Activated CD8-positive, alpha-beta T cell treated with anti-CD3 and anti-CD28 coated beads, Interleukin-2, amount 10 ng/mL, durations not matched to agents 7 days and 5 days (primary cell): Measurements from ENCODE around the gene PON3. TPM values are rescaled to one million over a fixed set of nuclear protein-coding genes. Genes with fewer than 3 reads are reported as not detected.

ENCODE experiments used
- ATAC-seq: fragments of 150-1000 bp; cut with Tn5 transposase; one replicate; pipeline ENCODE4 v1.10.0; 2021; ENCODE audit warnings: moderate library complexity
- CTCF ChIA-PET: fragments of 350-600 bp; sonication (Branson Sonifier 250); formaldehyde crosslinking; loops from one replicate; lab custom pipeline; 2021; ENCODE audit warnings: antibody characterized with exemption; lab: Charles Lee
- POLR2A ChIA-PET: fragments of 350-600 bp; sonication (Branson Sonifier 250); formaldehyde crosslinking; loops from one replicate; lab custom pipeline; 2021; ENCODE audit warnings: antibody characterized with exemption; lab: Charles Lee
- DNase-seq: peaks from one replicate; pipeline ENCODE4 v3.0.0-alpha.2; 2020
- H3K27ac Mint-ChIP-seq: one replicate; pipeline ENCODE4 v1.8.0; 2021; ENCODE audit warnings: mild to moderate bottlenecking, mixed read lengths
- H3K27me3 Mint-ChIP-seq: one replicate; pipeline ENCODE4 v1.8.0; 2021; ENCODE audit warnings: low read depth, mixed read lengths
- H3K36me3 Mint-ChIP-seq: one replicate; pipeline ENCODE4 v1.8.0; 2021; ENCODE audit warnings: low read depth, mixed read lengths
- H3K4me1 Mint-ChIP-seq: one replicate; pipeline ENCODE4 v1.8.0; 2021; ENCODE audit warnings: low read depth, mixed read lengths
- H3K4me3 Mint-ChIP-seq: one replicate; pipeline ENCODE4 v1.8.0; 2021; ENCODE audit warnings: mild to moderate bottlenecking, mixed read lengths
- H3K9me3 Mint-ChIP-seq: one replicate; pipeline ENCODE4 v1.8.0; 2022; ENCODE audit warnings: mixed read lengths; ENCODE audit not compliant: insufficient read depth
- total RNA-seq, 2 experiments: library from RNA; stranded (reverse); gene quantifications; one replicate each; pipeline ENCODE4 v1.2.3, GENCODE V29; 2021

Gene PON3
- total RNA-seq, 2 experiments from 2014 or later = not detected

GRCh38 chr7:95376632-95377400 lies 19.4 kb downstream of the PON3 start:
- H3K9me3 Mint-ChIP-seq = no peaks in the 10 kb centered on the region
- no peaks in the 10 kb centered on the region for H3K36me3 Mint-ChIP-seq
- H3K27me3 Mint-ChIP-seq = no peaks in the 10 kb centered on the region
- H3K27ac Mint-ChIP-seq = no peak overlapping the region
- no peak overlapping the region for H3K4me3 Mint-ChIP-seq
- CTCF ChIA-PET = no interaction called here
- H3K4me1 Mint-ChIP-seq = no peaks in the 10 kb centered on the region
- POLR2A ChIA-PET = interaction anchor here (0.6 kb wide), 1 partner anchor 41 kb away, joined by 3 read pairs; no protein-coding TSS in a partner anchor
- ATAC-seq = no peak
- no peak for DNase-seq

DNA sequence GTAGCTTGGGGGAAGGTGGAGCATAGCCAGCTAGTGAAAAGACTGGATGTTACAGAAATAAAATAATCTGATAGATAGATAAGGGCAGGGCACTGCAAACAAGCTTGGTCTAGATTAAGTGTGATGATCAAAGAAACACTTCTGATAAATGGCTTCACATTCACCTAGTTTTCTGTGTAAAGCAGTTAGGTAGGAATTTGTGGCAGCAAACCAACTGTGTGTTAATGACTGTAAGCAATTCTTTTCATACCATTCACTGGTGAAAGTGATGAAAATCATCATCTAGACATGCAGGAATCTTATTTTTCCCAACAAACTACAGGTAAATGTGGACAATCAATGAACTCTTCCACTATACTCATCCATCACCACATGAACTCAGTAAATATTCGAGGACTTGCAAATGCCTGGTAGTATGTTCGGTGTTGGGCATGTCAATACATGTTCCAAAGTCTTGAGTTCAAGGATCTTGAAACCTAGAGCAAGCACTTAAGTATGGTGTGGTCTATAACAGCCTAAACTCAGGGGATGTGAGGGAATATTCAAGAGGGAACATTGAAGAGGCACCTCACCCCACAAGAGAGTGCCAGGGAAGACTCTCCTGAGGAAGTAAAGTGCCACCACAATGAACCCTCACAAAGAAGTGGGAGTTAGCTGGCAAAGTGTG lies 20.5 kb downstream of the PON3 start:
- ChIA-PET CTCF (no interaction called here), POLR2A (no interaction called here)
- H3K27ac Mint-ChIP-seq = no peak overlapping the region
- H3K4me1 Mint-ChIP-seq = no peaks in the 10 kb centered on the region
- H3K36me3 Mint-ChIP-seq = no peaks in the 10 kb centered on the region
- no peaks in the 10 kb centered on the region for H3K9me3 Mint-ChIP-seq
- H3K4me3 Mint-ChIP-seq = no peak overlapping the region
- ATAC-seq (no peak), DNase-seq (no peak)
- no peaks in the 10 kb centered on the region for H3K27me3 Mint-ChIP-seq

- Mint-ChIP-seq H3K9me3 (no peaks in the 10 kb centered on the region), H3K36me3 (no peaks in the 10 kb centered on the region), H3K27me3 (peaks cover 7% of the 10 kb centered on the region), H3K4me3 (no peak overlapping the region), H3K4me1 (no peaks in the 10 kb centered on the region), H3K27ac (no peak overlapping the region)
- ChIA-PET POLR2A (no interaction called here), CTCF (no interaction called here)
- ATAC-seq (no peak), DNase-seq (no peak)
These were observed 22.9 kb downstream of the PON3 start for GRCh38 chr7:95373323-95373722.

GRCh38 chr7:95368235-95368634 lies 27.9 kb downstream of the PON3 start:
- no peak for DNase-seq
- Mint-ChIP-seq H3K4me3 (no peak overlapping the region), H3K27ac (no peak overlapping the region), H3K36me3 (no peaks in the 10 kb centered on the region), H3K27me3 (peaks cover 13% of the 10 kb centered on the region), H3K9me3 (no peaks in the 10 kb centered on the region), H3K4me1 (no peaks in the 10 kb centered on the region)
- POLR2A ChIA-PET = no interaction called here
- CTCF ChIA-PET = interaction anchor here (1.2 kb wide), 1 partner anchor 24 kb away, joined by 3 read pairs; no protein-coding TSS in a partner anchor
- no peak for ATAC-seq

DNA sequence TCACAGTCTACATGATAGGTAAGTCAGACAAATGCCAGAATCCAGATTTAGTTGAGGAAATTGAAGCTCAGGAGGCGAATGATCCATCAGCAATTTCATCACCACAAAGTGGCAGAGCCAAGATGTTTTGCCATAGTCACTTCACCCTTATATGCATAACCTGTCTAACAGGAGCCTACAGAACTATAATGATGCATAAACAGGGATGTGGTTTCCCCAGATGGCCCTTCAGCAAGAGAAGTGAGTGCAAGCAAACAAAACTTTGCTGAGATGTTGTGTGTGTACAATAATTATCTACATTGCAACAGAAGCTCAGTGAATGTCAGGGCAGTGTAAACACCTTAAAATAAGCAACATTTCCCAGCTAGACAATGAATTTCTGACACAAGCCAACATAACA lies 28.6 kb downstream of the PON3 start:
- ATAC-seq = no peak
- Mint-ChIP-seq H3K4me1 (no peaks in the 10 kb centered on the region), H3K9me3 (no peaks in the 10 kb centered on the region), H3K27me3 (peaks cover 15% of the 10 kb centered on the region), H3K36me3 (no peaks in the 10 kb centered on the region), H3K4me3 (no peak overlapping the region), H3K27ac (no peak overlapping the region)
- CTCF ChIA-PET = interaction anchor here (1.2 kb wide), 1 partner anchor 23 kb away, joined by 3 read pairs; no protein-coding TSS in a partner anchor
- DNase-seq = no peak
- POLR2A ChIA-PET = no interaction called here

- ATAC-seq (no peak), DNase-seq (no peak)
- no peak overlapping the region for H3K4me3 Mint-ChIP-seq
- no peak overlapping the region for H3K27ac Mint-ChIP-seq
- H3K9me3 Mint-ChIP-seq = no peaks in the 10 kb centered on the region
- H3K4me1 Mint-ChIP-seq = no peaks in the 10 kb centered on the region
- ChIA-PET POLR2A (no interaction called here), CTCF (no interaction called here)
- no peaks in the 10 kb centered on the region for H3K36me3 Mint-ChIP-seq
- peaks cover 16% of the 10 kb centered on the region for H3K27me3 Mint-ChIP-seq
These were observed 31.0 kb downstream of the PON3 start for GRCh38 chr7:95365151-95365550.

DNA sequence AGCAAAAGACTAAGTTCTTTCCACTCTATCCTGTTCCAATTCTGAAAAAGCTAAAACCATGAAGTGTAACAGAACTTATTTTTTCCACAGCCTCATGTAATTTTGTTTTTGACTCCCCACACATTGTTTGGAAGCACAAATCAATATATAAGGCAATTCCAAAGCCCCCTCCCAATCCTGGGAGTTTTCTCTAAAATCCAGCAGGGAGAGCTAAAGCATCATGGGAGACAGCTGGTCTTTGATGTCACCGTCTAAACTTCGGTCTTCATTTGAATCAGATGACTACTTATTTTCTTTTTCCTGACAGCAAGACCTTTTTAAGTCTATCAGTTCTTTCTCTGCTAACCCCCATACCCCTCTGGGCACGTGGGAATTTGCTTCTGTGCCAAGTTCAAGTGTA lies 38.6 kb downstream of the PON3 start:
- Mint-ChIP-seq H3K27me3 (peaks cover 7% of the 10 kb centered on the region), H3K27ac (no peak overlapping the region), H3K36me3 (no peaks in the 10 kb centered on the region), H3K4me1 (no peaks in the 10 kb centered on the region), H3K4me3 (no peak overlapping the region), H3K9me3 (no peaks in the 10 kb centered on the region)
- ChIA-PET POLR2A (no interaction called here), CTCF (no interaction called here)
- ATAC-seq (no peak), DNase-seq (no peak)

DNA sequence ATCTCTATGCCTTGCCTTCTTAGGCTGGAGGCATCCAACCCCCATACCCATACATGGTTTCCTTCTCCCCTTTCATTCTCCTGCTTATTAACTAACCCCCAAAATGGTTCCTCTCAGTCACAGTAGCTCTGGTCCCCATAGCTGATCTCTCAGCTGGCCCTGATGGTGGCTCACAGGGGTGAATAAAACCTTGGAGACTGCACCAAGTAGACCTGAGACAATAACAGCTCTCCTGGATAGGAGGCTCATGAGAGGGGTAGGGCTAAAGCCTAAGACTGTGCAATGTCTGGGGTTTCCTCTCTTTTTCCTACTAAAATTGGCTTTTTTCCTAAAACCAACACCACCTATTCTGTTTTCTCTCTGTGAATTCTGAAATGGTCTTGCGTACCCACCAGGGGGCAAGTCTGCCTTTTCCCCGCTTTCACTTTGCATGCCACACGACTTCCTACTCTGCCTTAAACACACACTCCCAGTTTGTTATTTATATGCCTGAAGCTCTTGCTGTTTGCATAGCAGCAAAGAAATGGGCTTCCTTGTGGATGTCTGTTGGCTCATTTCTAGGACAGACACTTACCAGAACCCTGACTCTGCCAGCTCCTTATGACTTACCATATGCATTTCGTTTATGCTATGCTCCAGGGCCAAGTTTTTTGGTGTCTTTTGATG lies 53.4 kb downstream of the PON3 start:
- no peaks in the 10 kb centered on the region for H3K36me3 Mint-ChIP-seq
- peaks cover 5% of the 10 kb centered on the region for H3K27me3 Mint-ChIP-seq
- no peaks in the 10 kb centered on the region for H3K9me3 Mint-ChIP-seq
- ATAC-seq (no peak), DNase-seq (no peak)
- H3K27ac Mint-ChIP-seq = no peak overlapping the region
- ChIA-PET CTCF (no interaction called here), POLR2A (no interaction called here)
- no peaks in the 10 kb centered on the region for H3K4me1 Mint-ChIP-seq
- H3K4me3 Mint-ChIP-seq = no peak overlapping the region

- Mint-ChIP-seq H3K27me3 (peaks cover 5% of the 10 kb centered on the region), H3K4me3 (no peak overlapping the region), H3K27ac (no peak overlapping the region), H3K36me3 (no peaks in the 10 kb centered on the region), H3K4me1 (no peaks in the 10 kb centered on the region), H3K9me3 (no peaks in the 10 kb centered on the region)
- CTCF ChIA-PET = no interaction called here
- POLR2A ChIA-PET = no interaction called here
- DNase-seq (no peak), ATAC-seq (no peak)
These were observed 54.1 kb downstream of the PON3 start for GRCh38 chr7:95342029-95342428.

GRCh38 chr7:95340491-95340890 lies 55.7 kb downstream of the PON3 start:
- no peaks in the 10 kb centered on the region for H3K4me1 Mint-ChIP-seq
- H3K27me3 Mint-ChIP-seq = peaks cover 5% of the 10 kb centered on the region
- ChIA-PET POLR2A (no interaction called here), CTCF (no interaction called here)
- no peak overlapping the region for H3K4me3 Mint-ChIP-seq
- ATAC-seq (no peak), DNase-seq (no peak)
- H3K36me3 Mint-ChIP-seq = no peaks in the 10 kb centered on the region
- H3K27ac Mint-ChIP-seq = no peak overlapping the region
- H3K9me3 Mint-ChIP-seq = no peaks in the 10 kb centered on the region

GRCh38 chr7:95338832-95339231 lies 57.3 kb downstream of the PON3 start:
- Mint-ChIP-seq H3K4me3 (no peak overlapping the region), H3K27me3 (peaks cover 3% of the 10 kb centered on the region), H3K4me1 (no peaks in the 10 kb centered on the region), H3K9me3 (no peaks in the 10 kb centered on the region), H3K36me3 (no peaks in the 10 kb centered on the region), H3K27ac (no peak overlapping the region)
- POLR2A ChIA-PET = no interaction called here
- ATAC-seq (no peak), DNase-seq (no peak)
- CTCF ChIA-PET = interaction anchor here (0.8 to 1.5 kb wide), 2 partner anchors 138 to 172 kb away, joined by 3 read pairs; no protein-coding TSS in a partner anchor

DNA sequence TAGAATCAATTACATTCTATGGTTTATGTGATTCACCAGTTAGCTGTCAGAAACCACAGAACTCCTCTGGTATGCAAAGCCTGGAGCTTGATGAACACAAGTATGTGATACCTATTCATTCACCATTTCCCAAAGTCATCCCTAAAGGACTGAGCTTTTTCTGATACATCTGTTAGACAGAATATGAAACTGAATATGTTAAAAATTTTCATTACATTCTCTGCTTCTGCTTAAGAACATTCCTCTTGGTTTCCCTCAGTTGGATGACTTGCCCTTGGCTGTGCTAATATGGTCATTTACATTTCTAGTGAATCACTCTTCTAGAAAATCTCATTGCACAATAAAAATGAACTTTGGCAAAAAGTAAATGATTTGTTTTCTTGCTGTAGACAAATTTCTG lies 61.1 kb downstream of the PON3 start:
- no peak for ATAC-seq
- Mint-ChIP-seq H3K36me3 (no peaks in the 10 kb centered on the region), H3K27me3 (peaks cover 2% of the 10 kb centered on the region), H3K27ac (no peak overlapping the region), H3K4me1 (peaks cover 9% of the 10 kb centered on the region), H3K9me3 (no peaks in the 10 kb centered on the region), H3K4me3 (no peak overlapping the region)
- CTCF ChIA-PET = no interaction called here
- DNase-seq = no peak
- POLR2A ChIA-PET = interaction anchor here (0.6 kb wide), 1 partner anchor 42 kb away, joined by 3 read pairs; no protein-coding TSS in a partner anchor
